HG03457 (cell line): ENCODE measurements around the gene FAF2.
"Not testable (repeated sequence)": the region's sequence is repeated elsewhere in the genome, so short reads cannot be mapped to it uniquely, and the experiment has no call there.

Experiments used
- ATAC-seq: cut with Tn5 transposase; IDR thresholded peaks from one replicate; pipeline ENCODE4 v1.9.1; 2021; ENCODE audit warnings: moderate number of reproducible peaks; ENCODE audit not compliant: unreplicated experiment

FAF2 gene

DNA sequence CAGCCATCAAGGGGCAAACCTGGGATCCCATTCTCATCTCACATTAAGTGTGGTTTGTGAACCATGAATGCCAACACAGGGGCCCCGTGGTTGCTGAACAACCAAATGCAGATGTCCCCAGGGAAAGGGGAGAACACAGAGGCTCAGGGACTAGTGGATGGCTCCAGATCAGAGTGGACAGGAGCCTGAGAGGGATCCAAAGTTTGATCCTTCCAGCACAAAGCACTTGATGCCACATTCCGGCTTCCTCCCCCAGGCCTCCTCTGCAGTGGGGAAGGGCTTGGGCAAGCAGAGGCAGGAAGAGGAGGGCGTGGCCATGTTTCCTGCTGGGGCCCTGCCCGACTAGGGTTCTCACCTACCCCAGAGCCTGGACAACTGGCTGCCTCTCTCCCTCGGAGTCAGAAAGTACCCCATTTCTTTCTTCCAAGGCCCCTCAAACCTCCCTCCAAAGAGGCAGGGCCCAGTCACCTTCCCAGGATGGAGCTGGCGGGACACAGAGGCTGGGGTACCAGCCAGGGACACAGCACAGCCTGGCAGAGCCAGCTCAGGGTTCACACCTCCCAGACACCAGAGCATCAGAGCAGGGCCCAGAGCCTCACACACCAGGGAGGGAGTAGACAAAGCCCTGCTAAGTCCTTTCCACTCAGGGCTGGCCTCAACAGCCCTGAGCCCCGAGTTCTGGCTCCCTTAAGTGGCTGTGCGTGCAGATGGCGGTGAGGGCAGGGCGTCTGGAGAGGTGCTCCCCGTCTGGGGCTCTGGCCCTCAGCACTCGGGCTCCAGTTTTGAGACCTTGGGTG is 93.4 kb downstream of the FAF2 start:
- ATAC-seq = no peak

- no peak for ATAC-seq
These were observed 94.0 kb downstream of the FAF2 start for GRCh38 chr5:176542135-176542595.

DNA sequence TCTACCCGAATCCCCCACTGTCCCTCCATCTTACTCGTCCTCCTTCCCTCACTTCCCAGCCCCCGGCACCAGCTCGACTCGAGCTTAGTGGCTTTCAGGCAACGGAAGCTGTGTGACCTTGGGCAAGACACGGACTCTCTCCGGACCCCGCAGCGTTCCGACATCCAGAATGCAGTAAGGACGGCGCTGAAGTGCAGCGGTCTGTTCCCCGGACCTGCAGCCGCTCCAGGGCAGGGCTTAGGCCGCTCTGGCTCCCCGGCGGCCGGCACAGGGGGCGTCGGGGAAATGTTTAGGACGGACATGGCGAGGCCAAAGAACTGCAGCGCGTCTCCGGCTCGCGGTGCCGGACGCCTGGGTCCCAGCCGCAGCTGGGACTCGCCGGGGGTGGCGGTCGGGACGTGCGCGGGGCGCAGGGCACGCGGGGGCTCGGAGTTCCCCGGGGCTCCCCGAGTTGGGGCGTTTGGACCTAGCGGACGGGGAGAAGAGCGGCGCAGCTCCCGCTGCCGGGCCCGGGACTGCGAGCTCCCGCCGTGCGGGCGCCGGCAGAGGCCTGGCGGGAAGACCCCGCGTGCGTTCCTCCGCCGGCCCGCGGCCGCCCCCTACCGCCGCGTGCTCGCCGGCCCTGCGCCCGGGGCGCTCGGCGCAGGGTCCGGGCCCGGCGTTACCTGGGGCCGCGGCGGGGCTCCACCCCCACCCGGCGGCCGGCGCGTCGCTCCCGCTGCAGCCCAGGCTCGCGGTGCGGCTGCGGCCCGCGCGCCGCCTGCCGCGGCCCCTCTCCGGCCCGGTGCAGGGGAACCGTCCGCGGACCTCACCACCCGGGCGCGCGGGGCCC is 94.6 kb downstream of the FAF2 start:
- ATAC-seq = peak; percentile 38

- ATAC-seq = peak; percentile 55
These were observed 95.4 kb downstream of the FAF2 start for GRCh38 chr5:176543428-176544182.

DNA sequence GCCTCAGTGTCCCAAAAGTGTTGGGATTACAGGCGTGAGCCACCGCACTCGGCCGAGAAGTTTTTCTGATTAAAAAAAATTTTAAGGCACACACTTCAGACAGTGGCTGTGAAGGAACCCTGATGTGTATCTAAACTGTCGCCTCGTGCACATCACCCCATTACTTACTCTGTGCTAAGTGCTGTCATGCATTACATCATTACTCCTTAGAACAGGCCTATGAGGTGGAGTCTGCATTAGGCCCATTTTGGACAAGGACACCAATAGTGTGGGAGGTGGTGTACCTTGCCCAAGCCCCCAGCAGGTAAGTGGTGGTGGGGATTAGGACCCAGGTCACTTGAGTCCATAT is 97.2 kb downstream of the FAF2 start:
- no peak for ATAC-seq

- no peak for ATAC-seq
These were observed 97.7 kb downstream of the FAF2 start for GRCh38 chr5:176545737-176546509.

- no peak for ATAC-seq
These were observed 99.6 kb downstream of the FAF2 start for GRCh38 chr5:176547802-176548201.

- no peak for ATAC-seq
These were observed 100.8 kb downstream of the FAF2 start, which contains the start of gene CDHR2 for GRCh38 chr5:176548967-176549444. Gene CDHR2, plus strand, starts transcription at chr5:176549342. Its CDS starts 16,011 bp downstream, at chr5:176565353.

GRCh38 chr5:176549871-176550270 is 101.7 kb downstream of the FAF2 start:
- no peak for ATAC-seq

GRCh38 chr5:176550275-176550831 is 102.2 kb downstream of the FAF2 start:
- no peak for ATAC-seq

GRCh38 chr5:176550937-176551336 is 102.8 kb downstream of the FAF2 start:
- not testable (repeated sequence) for ATAC-seq

DNA sequence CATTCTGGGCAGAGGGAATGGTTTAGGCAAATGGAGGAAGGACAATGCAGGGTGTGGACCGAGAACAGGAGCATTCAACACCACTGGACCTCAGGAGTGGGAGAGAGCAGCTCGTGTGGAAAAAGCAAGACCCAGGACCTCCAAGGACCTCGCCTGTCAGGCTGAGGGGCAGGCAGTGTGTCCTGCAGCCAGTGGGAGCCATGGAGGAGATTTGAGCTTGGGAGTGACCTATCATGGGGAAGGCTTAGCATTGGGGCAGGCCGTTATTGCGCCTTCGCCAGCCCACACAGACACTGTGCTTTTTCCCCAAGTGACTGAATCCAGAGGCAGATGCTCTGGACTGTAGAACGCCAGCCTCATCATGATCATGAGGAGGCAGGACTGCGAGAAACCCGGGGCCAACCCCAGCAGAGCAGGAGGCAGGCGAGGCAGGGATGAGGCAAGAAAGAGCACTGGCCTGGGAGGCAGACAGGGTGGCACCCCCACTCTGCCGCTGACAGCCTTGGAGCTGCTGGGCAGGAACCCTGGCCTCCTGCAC is 104.2 kb downstream of the FAF2 start:
- no peak for ATAC-seq

GRCh38 chr5:176553260-176554085 is 105.3 kb downstream of the FAF2 start:
- ATAC-seq = no peak

GRCh38 chr5:176557846-176558245 is 109.7 kb downstream of the FAF2 start:
- ATAC-seq = no peak
